Measurements from ENCODE around the gene LRCH2.
A peak's percentile ranks its signal among the peaks of the same experiment; 100 is the strongest.

Gene LRCH2

DNA sequence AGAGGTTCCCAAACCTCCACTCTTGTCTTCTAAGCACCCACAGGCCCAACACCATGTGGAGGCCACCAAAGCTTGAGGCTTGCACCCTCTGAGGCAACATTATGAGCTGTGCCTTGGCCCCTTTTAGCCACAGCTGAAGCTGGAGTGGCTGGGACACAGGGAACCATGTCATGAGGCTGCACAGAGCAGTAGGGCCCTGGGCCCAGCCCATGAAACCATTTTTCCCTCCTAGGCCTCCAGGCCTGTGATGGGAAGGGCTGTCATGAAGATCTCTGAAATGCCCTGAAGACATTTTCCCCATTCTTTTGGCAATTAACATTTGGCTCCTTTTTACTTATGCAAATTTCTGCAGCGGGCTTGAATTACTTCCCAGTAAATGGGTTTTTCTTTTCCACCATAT is 29.9 kb downstream of the LRCH2 start:
- no peak for DNase-seq

- DNase-seq, result no peak
These were observed 41.6 kb downstream of the LRCH2 start for GRCh38 chrX:115192244-115192700.

DNA sequence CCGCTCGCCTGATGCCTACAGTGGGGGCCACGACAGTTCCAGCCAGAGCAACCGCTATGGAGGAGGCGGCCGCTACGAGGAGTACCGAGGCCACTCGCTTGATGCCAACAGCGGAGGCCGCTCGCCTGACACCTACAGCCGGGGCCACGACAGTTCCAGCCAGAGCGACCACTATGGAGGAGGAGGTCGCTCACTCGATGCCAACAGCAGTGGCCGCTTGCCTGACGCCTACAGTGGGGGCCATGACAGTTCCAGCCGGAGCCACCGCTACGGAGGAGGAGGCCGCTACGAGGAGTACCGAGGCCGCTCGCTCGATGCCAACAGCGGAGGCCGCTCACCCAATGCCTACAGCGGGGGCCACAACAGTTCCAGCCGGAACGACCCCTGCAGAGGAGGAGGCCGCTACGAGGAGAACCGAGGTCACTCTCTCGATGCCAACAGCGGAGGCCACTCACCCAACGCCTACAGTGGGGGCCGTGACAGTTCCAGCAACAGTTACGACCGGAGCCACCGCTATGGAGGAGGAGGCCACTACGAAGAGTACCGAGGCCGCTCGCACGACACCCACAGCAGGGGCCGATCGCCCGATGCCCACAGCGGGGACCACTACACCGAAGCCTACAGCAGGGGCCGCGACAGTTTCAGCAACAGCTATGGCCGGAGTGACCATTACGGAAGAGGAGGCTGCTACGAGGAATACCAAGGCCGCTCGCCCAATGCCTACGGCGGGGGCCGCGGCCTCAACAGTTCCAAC is 42.2 kb downstream of the LRCH2 start:
- no peak for DNase-seq

- no peak for DNase-seq
These were observed 43.0 kb downstream of the LRCH2 start for GRCh38 chrX:115190636-115191489.

GRCh38 chrX:115189646-115190635 is 44.0 kb downstream of the LRCH2 start:
- DNase-seq, result no peak

DNA sequence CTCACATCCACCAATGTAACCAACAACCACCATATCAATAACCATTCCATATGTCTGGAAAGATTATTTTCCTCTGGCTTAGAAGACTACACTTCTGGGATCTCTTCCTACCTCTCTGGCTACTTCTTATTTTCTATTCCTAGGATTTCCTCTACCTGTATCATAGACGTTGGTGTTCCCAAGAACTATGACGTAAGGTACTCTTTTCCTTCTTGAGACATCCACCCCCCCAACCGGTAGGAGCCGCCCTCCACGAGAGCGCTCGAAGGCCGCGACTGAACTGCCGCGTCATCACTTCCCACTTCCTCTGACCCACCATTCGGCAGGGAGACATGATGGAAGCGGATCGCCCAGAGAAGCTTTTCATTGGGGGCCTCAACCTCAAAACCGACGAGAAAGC is 44.8 kb downstream of the LRCH2 start, which contains the start of gene RBMXL3:
RBMXL3 (plus strand) TSS at position 301 of the 400 bp plus-strand sequence; CDS start at position 333, 32 bp downstream.
- no peak for DNase-seq

DNA sequence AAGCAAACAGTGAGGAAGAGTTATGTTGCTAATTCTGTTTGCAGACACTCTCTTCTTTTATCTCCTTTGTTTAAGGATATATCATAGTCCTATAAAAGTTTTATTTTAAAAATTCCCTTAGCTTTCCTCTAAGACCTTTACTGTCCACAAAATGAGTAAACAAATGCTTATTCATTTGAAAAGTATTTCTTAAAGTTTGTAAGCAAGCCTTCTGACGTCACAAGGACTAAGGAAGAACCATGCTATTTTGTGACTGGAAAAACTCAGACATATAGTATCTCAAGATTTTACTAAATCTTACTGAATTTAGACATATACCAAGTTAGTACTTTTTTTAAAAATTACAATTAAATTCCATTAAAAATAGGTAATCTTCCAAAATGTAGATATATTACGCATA is 49.9 kb downstream of the LRCH2 start:
- DNase-seq, result no peak

DNA sequence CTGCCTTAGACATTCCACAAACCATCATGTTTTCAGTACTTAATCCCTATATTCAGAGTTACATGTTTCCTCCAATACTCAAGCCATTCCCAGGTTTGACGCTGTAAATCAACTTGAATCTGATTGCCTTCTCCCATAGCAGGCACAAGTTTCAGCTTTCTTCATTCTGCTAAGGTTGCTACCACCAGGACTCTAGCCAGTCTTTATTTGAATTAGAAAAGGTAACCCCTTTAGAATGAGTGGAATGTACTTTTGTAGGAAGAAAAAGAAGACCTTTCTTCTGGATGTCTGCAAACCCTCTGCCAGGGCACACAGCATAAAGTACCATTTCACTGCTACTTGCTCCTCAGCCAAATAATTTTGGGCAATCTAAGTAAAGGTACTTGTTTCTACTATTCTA is 55.4 kb downstream of the LRCH2 start:
- DNase-seq, result no peak

- DNase-seq, result no peak
These were observed 56.0 kb downstream of the LRCH2 start for GRCh38 chrX:115177932-115178331.

DNA sequence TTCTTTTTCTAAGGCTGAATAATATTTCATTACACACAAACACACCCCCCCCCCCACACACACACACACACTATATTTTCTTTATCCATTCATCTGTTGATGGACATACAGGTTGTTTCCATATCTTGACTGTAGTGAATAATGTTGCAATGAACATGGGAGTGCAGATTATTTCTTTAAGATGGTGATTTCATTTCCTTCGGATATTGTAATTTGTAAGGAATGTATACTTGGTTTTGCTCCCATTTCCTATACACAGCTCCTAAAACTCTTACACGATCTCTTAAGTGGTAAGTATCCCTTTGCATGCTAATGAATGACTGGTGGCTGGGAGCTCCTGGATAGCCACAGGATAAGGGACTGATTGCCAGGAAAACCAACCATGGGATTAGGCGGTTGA is 59.3 kb downstream of the LRCH2 start:
- no peak for DNase-seq

- DNase-seq, result no peak
These were observed 60.7 kb downstream of the LRCH2 start for GRCh38 chrX:115173181-115173580.

GRCh38 chrX:115147220-115147619 is 86.7 kb downstream of the LRCH2 start:
- DNase-seq, result peak; percentile 5

GRCh38 chrX:115142057-115142456 is 91.8 kb downstream of the LRCH2 start:
- no peak for DNase-seq

DNA sequence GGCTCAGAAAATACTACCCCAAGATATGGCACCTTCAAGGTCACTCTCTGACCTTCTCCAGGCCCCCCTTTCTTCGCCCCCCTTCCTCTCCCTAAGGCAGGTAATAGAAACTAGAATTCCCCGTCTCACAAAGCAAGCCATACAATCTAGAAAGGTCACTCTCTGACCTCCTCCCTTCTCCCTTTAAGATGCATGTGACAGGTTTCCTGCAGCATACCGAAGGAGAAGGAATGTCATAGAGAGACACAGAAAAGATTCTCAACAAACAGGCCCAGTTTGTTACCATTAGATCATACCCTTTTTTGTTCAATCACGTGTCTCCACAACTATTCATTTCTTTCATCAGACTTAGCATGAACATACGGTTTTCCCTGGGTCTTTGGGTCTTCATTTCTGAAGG is 95.9 kb downstream of the LRCH2 start:
- no peak for DNase-seq

DNA sequence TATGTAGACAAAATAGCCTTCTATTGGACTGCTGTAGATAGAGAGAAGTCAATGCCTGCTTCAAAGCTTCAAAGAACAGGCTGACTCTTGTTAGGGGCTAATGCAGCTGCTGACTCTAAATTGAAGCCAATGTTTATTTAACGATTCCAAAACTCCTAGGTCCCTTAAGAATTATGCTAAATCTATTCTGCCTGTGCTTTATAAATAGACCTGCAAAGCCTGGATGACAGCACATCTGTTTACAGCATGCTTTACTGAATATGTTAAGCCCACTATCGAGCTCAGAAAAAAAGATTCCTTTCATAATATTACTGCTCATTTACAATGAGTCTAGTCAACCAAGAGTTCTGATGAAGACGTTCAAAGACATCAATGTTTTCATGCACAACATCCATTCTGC is 99.5 kb downstream of the LRCH2 start:
- no peak for DNase-seq

DNA sequence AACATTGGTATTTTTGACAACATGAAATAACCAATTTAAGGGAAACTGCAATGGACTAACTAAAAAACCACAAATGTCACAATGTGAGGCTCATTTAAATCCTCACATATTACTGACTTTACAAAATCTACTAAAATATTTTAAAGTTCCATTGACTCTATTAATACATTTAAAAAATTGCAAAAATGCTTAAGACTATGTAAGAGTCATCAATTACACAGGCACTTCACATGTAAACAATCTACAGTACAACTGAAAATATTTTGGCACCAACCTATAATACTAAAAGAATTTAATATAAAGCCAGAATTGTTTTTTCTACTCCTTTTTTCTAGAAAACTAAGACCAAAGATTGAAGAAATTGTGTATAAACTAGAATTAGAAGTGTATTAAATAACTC is 121.5 kb downstream of the LRCH2 start:
- no peak for DNase-seq

GRCh38 chrX:115098897-115099296 is 135.0 kb downstream of the LRCH2 start:
- no peak for DNase-seq

DNA sequence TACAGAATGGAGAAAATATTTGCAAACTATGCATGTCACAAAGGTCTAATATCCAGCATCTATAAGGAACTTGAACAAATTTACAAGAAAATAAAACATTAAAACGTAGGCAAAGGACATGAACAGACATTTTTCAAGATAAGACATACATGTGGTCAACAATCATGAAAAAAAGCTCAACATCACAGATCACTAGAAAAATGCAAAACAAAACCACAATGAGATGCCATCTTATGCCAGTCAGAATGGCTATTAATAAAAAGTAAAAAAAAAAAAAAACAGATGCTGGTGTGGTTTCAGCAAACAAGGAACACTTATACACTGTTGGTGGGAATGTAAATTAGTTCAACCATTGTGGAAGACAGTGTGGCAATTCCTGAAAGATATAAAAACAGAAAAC is 140.7 kb downstream of the LRCH2 start:
- DNase-seq, result no peak

DNA sequence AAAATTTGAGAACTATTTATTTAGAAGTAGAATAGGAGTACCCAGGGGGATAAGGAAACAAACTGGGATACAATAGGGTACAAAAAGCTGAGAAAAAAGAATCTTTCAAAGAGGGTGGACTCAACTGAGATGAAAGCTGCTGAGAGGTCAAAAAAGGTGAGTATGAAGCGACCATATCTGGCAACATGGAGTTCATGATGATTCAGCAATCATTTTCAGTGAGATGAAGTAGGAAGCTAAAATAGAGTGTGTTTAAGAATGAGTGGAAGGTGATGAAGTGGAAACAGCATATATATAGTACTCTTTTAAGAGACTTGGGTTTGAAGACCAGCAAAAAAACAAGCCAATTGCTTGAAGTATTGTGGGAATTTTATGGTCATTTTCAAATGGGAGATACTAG is 144.5 kb downstream of the LRCH2 start:
- DNase-seq, result no peak

- no peak for DNase-seq
These were observed 165.0 kb downstream of the LRCH2 start for GRCh38 chrX:115068896-115069295.

GRCh38 chrX:115067812-115068211 is 166.1 kb downstream of the LRCH2 start:
- DNase-seq, result no peak

GRCh38 chrX:115065304-115065703 is 168.6 kb downstream of the LRCH2 start:
- no peak for DNase-seq
